ENCODE results near the gene DEFB125. TPM values are rescaled to one million over a fixed set of nuclear protein-coding genes. Genes with fewer than 3 reads are reported as not detected.

Gene DEFB125
- total RNA-seq, 1 experiment from 2014 or later: not detected

- Mint-ChIP-seq H3K4me3 (ENCODE audit: unreplicated experiment) (no peak overlapping the region), H3K36me3 (ENCODE audit: insufficient read depth, unreplicated experiment) (no peaks in the 10 kb centered on the region), H3K4me1 (ENCODE audit: insufficient read depth, unreplicated experiment) (no peaks in the 10 kb centered on the region), H3K9me3 (ENCODE audit: unreplicated experiment) (no peaks in the 10 kb centered on the region), H3K27ac (ENCODE audit: low read depth, unreplicated experiment) (no peak overlapping the region), H3K27me3 (ENCODE audit: insufficient read depth, unreplicated experiment) (peaks cover 86% of the 10 kb centered on the region)
- BruUV-seq (replicated peaks): no TSS peak
- ChIA-PET CTCF (interaction anchor here (1.5 kb wide), 1 partner anchor 120 kb away, joined by 5 read pairs; no protein-coding TSS in a partner anchor), POLR2A (interaction anchor here (0.5 to 2.6 kb wide), 3 partner anchors 9 to 36 kb away, joined by 3 to 7 read pairs (median 4); partner anchors contain the start of gene DEFB127)
- intact Hi-C loops (cut with micrococcal nuclease): no loop called here
- no peak for TF ChIP-seq CTCF (IDR thresholded peaks at IDR 0.05; ENCODE audit: unreplicated experiment)
- no peak for DNase-seq (ENCODE audit: unreplicated experiment)
Observed at GRCh38 chr20:145877-146276, 58.4 kb downstream of the DEFB125 start.

Other genes starting within 250 kb of the DEFB125 start
- not detected in 2 replicates for gene DEFB126, start 54.9 kb downstream of the DEFB125 start, total RNA-seq (2022)
- gene DEFB127, start 69.8 kb downstream of the DEFB125 start, total RNA-seq (2022): not detected in 2 replicates
- not detected in 2 replicates for gene DEFB128, start 102.0 kb downstream of the DEFB125 start, total RNA-seq (2022)
- gene DEFB129, start 139.6 kb downstream of the DEFB125 start, total RNA-seq (2022): not detected in 2 replicates
- not detected in 2 replicates for gene DEFB132, start 170.1 kb downstream of the DEFB125 start, total RNA-seq (2022)
- gene C20orf96, start 203.1 kb downstream of the DEFB125 start, total RNA-seq (2022): 2.4 and 3.8 TPM in 2 replicates
- gene ZCCHC3, start 209.9 kb downstream of the DEFB125 start, total RNA-seq (2022): 11.7 and 12.1 TPM in 2 replicates
- gene SOX12, start 237.9 kb downstream of the DEFB125 start, total RNA-seq (2022): 17.2 and 17.6 TPM in 2 replicates